GM19395 (cell line): Measurements from ENCODE around the gene SLC39A8.
"Not testable (repeated sequence)": the region's sequence is repeated elsewhere in the genome, so short reads cannot be mapped to it uniquely, and the experiment has no call there.

Experiments
- ATAC-seq: cut with Tn5 transposase; IDR thresholded peaks from one replicate; pipeline ENCODE4 v1.9.1; 2021; ENCODE audit warnings: mild to moderate bottlenecking, moderate library complexity; ENCODE audit not compliant: unreplicated experiment

Gene SLC39A8

DNA sequence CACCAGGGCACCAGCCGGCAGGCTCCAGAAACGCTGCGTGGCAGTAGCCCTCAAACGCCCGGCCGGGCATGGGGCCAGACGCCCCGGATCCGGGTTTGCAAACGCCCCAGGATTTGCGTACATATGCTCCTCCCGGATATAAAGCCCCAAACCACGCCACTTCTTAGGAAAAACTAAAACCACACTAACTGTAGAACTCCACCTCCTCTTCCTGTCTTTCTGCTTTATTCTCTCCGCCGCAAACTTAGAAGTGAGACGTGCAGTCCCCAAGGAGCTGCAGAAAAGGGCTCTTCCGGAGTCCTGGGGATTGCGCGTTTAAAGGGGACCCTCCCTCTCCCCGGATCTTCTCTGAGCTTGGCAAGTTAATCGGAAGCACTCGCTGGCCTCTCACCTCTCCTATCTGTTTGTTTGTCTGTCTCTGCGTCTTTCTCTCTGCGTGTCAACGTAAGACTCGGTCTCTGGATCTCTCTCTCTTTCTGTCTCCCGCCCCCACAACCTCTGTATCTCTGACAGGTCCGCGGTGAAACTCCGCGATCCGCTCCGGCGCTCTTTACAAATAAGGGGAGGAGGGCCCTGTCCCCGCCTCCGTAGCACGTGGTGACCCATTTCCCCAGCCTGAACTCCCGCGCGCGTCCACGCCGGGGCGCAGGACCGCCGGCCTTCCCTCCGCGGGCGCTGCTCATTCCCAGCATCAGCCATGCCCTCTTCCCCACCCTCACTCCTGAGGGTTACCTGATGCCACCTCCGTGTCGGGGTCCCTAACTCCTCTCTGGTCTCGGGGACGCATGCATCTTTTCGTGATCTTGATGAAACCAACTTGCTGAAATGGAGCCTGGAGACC, at the start of gene SLC39A8:
SLC39A8 (minus strand) TSS at position 529 of the 841 bp plus-strand sequence. CDS start 820 bp downstream, outside the sequence.
- peak; percentile 86 for ATAC-seq

DNA sequence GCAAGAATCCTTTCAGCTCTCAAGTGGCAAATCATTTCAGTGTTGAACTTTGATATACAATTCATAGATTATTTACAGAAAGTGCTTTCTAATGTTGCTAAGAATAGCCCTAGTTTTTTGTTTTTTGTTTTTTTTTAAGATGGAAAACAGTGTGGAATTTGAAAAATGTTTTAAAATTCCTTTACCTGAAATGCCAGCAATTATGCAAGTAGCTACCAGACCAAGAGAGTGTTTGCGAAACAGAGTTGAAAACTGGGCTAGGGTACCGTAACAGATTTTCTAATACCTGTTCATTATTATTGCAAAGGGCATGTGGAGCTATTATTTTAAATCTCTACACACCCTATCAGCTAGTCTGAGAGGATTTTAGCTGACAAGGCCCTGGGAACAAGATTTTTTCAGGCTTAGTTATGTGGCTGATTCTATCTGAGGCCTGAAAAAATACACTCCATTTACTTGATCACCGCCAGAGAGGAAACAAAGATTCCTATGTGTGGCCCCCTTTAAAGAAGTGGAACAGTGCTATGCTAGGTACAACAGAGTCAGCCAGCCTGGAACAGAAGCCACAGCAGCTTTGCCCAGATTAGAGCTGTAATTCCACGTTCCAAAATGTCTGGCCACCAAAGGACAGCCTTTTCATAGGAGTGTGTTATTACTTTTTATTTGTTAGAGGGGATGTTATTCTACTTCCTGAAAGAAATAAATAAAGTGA, 46.9 kb upstream of the SLC39A8 start:
- no peak for ATAC-seq

DNA sequence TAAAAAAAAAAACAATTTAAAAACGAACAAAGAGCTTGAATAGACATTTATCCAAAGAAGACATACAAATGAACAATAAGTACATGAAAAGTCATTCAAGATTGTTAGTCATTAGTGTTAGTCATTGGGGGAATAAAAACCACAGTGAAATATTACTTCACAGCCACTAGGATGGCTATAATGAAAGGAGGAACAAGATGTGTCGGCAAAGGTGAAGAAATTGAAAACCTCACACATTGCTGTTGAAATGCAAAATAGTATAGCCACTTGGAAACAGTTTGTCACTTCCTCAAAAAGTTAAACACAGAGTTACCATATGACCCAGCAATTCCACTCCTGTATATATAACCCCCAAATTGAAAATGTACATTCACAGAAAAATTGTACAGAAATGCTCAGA, 45.2 kb upstream of the SLC39A8 start:
- ATAC-seq: peak; percentile 98

DNA sequence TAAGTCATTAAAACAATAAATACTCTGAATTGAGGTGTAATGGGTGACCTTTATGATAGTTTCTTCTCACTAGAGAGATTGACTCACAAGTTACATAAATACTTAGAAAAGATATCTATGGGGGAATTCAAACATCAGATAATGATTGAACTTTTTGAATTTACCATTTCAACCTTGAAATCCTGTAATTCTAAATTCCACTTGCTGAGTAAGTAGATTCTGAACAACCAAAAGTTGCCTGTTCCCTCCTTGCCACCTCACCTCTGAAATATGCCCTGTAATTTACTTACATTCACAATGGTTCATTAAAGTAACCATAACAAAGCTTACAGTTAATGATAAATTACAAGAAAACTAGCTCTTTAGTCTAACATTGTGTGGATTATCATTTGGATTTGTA, 43.3 kb upstream of the SLC39A8 start:
- no peak for ATAC-seq

DNA sequence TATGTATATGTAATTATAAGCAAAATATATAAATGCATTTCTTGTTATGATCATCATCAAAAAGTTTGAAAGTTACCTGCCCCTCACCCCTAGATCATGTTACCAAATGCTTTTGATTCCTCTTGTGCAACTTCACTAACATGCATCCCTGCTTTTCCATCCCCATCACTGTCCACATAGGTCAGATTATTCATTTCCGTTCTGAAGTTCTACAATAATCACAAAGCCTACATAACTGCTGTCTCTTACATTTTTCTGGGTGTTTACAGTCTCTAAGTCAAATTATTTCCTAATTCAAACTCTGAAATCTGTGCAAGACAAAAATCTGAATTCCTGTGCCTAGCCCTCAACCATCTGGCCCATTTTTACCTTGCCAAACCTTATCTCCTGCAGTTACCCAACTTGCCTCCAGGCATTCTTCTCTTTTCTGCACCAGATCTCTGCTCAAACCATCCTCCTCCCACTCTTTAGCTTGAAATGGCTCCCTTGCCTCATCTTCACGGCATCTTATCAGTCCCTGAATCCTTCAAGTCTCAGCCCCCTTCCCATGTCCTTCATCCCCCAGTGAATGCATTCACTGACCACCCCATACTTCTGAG, 42.4 kb upstream of the SLC39A8 start:
- no peak for ATAC-seq

DNA sequence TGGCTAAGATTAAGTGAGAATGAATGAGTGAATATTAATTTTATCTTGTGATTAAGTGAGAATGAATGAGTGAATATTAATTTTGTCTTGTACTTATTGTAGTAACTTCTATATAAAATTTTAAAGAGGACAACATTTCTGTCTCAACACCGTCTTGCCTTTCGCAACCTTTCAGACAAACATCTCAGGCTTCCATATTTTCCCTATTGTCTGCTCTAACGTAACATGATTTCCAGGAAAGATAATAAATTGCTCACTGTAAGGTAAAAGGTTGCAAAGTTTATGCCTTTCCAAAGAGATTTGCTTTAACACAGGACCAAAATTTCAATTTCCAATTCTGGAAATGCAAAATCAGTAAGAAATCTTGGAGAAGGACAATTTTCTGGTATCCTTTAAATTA, 41.7 kb upstream of the SLC39A8 start:
- no peak for ATAC-seq

DNA sequence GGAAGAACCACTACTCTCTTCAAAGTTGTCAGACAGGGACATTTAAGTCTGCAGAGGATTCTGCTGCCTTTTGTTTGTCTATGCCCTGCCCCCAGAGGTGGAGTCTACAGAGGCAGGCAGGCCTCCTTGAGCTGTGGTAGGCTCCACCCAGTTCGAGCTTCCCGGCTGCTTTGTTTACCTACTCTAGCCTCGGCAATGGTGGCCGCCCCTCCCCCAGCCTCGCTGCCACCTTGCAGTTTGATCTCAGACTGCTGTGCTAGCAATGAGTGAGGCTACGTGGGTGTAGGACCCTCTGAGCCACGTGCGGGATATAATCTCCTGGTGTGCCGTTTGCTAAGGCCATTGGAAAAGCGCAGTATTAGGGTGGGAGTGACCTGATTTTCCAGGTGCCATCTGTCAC, 35.0 kb upstream of the SLC39A8 start:
- not testable (repeated sequence) for ATAC-seq

DNA sequence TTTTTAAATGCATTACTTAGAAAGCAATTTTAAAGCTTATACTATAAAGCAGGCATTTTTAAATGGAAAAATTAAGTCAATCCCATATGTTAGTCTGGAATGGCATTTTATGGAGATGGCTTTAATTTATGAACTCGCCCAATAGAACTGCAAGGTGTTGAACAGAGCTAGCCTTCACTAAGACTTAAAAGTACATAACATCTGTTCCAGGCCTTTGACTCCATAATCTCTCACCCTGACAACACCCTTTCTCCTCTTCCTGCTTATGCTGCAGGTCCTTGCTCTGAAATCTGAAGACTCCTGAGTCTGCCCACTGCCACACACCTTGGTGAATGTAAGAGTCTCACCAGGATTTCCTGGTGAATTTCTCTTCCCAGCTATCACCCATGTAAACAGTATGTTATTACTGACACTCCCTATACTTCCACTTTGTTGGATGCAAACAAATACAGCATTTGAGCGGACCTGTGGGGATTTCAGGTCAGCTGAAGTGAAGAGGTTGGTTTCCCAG, 17.7 kb upstream of the SLC39A8 start:
- ATAC-seq: no peak

DNA sequence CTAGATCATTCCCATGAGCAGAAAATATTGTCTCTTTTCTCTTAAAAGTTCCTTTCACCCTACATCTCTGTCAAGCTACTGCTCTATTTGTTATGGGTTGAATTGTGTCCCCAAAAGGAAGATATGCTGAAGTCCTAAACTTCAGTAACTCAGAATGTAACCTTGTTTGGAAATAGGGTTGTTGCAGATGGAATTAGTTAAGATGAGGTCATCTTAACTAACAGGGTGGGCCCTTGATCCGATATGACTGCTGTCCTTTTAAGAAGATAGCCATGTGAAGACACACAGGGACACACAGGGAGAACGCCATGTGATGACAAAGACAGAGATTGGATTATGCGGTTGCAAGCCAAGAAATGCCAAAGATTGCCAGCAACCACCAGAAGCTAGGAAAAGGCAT, 12.8 kb upstream of the SLC39A8 start:
- no peak for ATAC-seq

DNA sequence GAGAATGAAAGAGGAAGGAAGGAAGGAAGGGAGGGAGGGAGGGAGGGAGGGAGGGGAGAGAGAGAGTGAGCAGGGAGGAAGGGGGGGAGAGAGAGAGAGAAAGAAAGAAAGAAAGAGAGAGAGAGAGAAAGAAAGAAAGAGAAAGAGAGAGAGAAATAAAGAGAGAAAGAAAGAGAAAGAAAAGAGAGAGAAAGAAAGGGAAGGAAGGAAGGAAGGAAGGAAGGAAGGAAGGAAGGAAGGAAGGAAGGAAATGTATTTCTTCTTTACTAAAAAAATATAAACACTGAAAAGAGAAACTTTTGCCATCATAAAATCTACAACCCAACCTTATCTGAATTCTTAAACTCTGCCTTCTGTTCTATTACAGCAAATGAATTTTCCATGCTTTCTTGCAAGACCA, 12.4 kb upstream of the SLC39A8 start:
- not testable (repeated sequence) for ATAC-seq

DNA sequence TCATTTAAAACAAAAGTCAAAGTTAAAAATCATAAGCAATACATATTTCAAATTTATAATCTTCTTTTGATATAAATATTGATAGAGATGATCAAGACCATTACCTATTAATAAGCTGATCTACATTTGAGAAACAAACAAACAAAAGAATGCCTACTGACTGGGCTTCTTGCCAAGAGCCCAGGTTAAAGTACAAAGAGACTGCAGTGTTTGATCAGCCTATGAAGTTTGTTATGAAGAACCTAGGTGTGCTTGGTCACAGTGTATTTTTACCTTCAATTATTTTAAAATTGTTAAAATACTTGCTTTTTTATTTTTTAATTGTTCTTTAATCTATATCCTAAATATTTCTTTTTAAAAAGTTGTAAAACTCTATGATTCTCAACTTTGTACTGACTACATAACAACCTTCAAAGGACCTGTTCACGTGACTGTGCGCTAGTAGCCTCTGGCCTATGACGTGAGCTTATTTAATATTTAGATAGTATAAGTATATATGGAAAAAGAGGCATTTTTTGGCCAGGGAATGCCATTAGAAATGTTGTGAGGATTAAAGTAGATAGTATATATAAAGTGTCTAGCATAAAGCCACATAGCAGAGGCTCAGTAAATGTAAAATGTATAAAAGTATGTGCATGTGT, 11.4 kb upstream of the SLC39A8 start:
- ATAC-seq: no peak

DNA sequence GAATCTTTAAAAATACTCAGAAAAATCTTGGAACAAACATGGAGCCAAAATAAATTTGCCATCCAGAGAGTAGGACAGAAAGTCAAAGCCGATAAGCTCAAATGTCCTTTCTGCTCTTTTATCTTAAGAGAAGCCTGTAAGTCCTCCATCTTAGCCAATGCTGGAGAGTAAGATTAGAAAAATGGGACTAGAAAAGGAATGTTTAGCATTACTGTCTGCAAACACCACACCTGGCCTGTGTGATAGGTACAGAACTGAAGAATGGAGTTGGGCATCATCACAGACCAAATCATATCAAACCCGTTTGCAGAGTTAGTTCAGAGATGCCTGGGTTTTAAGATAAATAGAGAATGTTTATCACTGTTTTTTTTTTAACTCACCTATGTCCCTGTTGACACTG, 10.5 kb upstream of the SLC39A8 start:
- no peak for ATAC-seq

DNA sequence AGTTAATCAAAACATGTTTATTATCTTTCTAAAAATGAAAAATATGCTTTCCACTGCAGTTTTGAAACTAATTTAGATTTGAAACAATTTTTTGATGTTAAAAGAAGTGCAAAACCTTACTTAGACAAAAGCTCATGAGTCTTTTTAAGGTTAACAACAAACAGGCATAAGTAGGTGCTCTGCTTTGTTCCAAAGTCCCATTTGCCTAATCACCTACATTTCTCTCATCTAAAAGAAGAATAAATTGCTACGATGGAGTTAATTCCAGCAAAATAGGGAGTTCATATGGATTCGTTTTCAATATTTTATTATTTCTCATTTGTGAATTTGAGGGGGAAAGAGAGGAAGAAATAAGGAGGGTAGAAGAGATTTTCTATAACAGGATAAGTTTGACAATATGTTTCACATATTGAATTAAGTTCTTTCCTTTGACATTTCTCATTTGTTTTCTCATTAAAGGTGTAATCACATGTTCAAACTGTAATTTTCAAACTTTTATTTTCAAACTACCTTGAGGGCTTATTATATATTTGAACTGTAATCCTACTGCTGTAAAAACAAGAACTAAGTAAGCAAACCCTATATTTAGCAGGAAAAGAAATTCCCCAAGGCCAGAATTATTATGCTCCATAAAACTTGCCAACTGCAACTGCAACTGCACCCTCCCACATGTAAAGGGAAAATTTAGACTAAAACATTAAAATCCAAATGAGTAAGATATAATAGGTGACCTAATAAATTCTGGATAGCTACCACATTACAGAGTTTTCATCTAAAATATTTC, 9.6 kb upstream of the SLC39A8 start:
- ATAC-seq: no peak

DNA sequence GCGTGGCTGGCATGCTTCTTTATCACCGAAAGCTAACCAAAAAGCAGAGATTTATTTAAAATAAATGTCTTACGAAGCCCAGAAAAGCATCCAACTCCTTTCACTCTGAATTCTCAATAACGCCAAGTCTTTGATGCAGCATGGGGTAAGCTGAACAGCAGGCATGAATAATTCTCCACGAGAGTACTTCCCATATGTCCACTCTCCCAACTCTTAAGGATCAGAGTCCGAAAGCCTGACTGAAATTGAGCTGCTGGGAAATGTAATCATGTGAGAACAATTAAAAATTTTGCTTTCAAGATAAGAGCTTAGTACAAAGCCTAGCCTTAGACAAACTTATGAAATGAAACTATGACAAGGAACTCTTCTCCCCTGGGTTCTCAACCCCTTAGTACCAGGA, 7.5 kb upstream of the SLC39A8 start:
- no peak for ATAC-seq

DNA sequence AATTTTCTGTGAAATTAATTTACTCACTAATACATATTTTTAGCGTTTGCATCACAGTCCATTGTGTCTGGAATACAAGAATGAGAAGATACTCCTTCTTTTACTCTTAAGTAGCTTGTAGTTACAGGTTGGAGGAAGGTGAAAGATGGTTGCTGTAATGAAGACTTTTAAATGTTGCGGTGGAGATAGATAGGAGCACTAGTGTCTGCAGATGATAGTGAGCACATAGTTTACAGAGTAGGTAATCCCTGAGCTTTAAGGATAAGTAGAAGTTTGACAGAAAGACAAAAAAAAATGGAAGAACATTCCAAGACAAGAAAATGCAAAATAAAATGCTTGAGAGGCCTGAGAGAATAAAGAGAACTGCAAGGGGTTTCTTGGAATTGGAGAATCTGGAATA, 5.4 kb upstream of the SLC39A8 start:
- ATAC-seq: no peak

DNA sequence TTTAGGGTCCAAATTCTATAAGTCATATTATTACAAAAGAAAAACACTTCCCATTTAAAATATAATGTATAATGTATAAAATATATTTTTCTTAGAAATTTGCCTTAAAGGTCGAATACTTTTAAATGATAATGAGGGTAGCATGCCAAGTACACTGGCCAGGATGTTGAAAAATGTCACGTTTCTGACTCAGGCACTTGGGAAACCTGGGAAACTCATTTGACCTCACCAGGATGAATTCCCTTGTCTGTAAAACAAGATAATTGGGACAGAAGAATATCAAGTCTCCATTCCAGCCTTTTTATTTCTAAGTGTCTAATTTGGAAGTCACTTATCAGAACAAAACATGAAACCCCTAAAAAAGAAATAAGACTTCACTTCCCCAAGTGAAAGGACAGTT, 3.4 kb upstream of the SLC39A8 start:
- no peak for ATAC-seq

DNA sequence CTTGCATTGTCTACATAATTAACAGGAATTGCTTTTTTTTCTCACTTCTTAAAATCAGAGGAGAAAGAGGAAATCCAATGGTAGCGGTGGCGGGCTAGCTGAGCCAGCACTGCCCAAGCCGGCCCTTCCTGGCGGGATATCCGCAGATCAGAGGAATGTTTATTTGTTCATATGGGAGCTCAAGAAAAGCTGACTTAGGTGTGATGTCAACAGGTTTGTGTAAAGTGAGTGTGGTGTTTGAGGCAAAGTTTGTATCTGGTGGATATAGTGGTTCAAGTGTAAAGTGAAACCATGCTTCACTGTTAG, 466 bp upstream of the SLC39A8 start:
- ATAC-seq: no peak

DNA sequence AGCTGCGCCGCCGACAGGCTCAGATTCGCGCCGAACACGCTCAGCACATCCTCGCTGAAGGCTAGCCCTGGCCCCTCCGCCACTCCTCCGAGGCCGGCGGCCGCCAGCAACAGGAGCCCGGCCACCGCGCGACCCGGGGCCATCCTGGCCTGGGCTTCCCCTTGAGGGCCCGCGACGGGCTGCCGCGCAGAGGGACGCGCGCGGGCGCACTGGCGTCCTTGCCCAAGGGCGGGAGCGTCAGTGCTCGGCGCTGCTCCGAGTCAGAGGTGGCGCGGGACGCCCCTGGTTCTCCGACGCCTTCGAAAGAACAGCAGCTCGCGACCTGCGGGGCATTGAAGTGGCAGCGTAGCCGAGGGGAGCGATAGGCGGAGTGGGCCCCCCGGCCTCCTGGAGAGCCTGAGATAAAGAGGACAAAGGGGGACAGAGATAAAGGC, 745 bp downstream of the SLC39A8 start:
- peak; percentile 46 for ATAC-seq

DNA sequence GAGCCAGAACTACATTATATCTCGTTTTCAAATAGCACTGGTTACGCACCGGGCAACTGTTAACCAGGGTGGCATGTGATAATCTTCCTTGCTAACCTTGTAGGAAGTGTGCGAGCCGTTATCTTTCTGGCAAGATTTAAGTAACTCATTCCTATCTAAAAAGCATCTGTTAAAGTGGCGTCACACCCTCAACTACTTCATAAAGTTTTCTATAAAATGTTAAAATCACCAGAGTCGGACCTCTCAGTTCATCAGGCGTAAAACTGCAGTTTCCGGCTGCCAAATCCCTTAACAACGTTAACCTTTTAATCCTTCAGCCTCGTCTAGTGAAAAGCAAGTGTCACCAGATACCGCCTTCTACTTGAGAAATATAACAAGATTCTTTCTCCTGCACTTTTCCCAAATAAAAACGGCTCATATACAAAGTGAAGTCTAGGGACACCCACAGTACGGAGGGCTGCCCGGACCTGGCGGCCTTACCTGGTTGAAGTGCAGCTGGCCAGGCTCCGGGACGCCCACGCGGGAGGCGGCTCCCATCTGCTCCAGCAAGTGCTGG, 1.2 kb downstream of the SLC39A8 start:
- ATAC-seq: peak; percentile 42

DNA sequence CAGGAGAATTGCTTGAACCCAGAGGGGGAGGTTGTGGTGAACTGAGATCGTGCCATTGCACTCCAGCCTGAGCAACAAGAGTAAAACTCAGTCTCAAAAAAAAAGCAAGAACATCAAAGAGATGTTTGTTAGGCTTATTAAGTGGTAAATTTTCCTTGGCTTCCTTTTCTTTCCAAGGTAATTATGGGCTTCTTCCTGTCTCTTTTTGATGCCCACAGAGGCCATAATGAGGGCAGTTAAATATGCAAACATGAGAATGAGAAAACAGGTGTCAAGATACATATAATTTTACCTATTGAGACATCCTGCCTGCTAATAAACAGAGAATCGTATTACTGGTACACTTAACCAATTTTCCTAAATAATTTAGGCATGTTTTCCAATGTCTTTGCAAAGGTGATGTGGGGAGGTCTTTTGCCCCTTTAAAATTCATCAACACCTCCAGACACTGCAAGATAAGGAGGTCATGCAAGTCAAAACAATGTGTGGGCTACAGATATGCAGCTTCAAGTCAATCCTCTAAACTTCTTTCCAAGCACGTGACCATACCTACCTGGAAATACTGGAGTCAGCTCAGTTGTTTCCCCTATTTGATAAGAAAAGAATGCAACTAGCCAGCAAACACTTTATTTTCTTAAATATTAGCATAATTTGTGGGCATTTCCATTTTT, 2.7 kb downstream of the SLC39A8 start:
- no peak for ATAC-seq
